ENCODE data around the gene HSD3B2. TPM values are rescaled to one million over a fixed set of nuclear protein-coding genes. Genes with fewer than 3 reads are reported as not detected.
A peak's percentile ranks its signal among the peaks of the same experiment; 100 is the strongest.

HSD3B2 gene
- total and polyA plus RNA-seq, 2 of the 13 experiments (the other 11 are each of a cell fraction or from before 2014, with no cell fraction given): 0.20 TPM; not detected in 1

GRCh38 chr1:119371815-119372214 lies 43.1 kb upstream of the HSD3B2 start:
- peaks cover 37% of the 10 kb centered on the region for H3K4me1 ChIP-seq (ENCODE audit: insufficient read depth, low read length)
- no peak overlapping the region for H3K9ac ChIP-seq (ENCODE audit: insufficient read depth, low read depth, low read length)
- DNase-seq (ENCODE audit: low spot score) (peak; percentile 16), ATAC-seq (peak; percentile 41; the same call in 2 of the 3 replicates), FAIRE-seq (no peak)
- no peak overlapping the region for H3K4me3 ChIP-seq (replicated peaks in 1 of 3; ENCODE audit: insufficient read depth in 1 of 3, low read depth in 2 of 3, low read length in 3 of 3)
- WGBS (ENCODE audit: low lambda C conversion rate): 0% methylated on average over 2 of the region's 2 CpGs
- no peaks in the 10 kb centered on the region for H3K36me3 ChIP-seq (replicated peaks in 1 of 2; ENCODE audit: control insufficient read depth in 1 of 2, insufficient read depth in 2 of 2, low read length in 2 of 2)
- intact Hi-C loops (cut with micrococcal nuclease; ENCODE audit: unreplicated experiment) (loop anchor here (1.0 to 2.0 kb wide), 2 partner anchors 104 to 239 kb away; no protein-coding TSS in a partner anchor), in situ Hi-C loops (cut with HindIII; ENCODE audit: extremely low pct_ligation_motif_present, low pct_unique_long_range_greater_than_20kb) (no loop called here)
- H3K4me2 ChIP-seq (ENCODE audit: low read depth, low read length): peak overlapping the region; percentile 28; the same call in 1 of the 2 replicates
- no peak overlapping the region for H3K27ac ChIP-seq (ENCODE audit: extremely low read length, insufficient read depth, low read length)
- no peaks in the 10 kb centered on the region for H3K27me3 ChIP-seq (ENCODE audit: control insufficient read depth in 1 of 2, insufficient read depth in 2 of 2, low read length in 2 of 2)
- no peaks in the 10 kb centered on the region for H3K9me3 ChIP-seq (ENCODE audit: low read length)
- POLR2A ChIA-PET: no interaction called here
- BruUV-seq (replicated peaks): no TSS peak
- no peaks in the 10 kb centered on the region for H3K79me2 ChIP-seq (ENCODE audit: insufficient read depth, low read length)
- H4K20me1 ChIP-seq (ENCODE audit: insufficient read depth, low read length): no peaks in the 10 kb centered on the region
- no peak overlapping the region for H2AFZ ChIP-seq (ENCODE audit: low read length)
- no peak for TF ChIP-seq ZNF577 (CRISPR knock-in tag; IDR thresholded peaks at IDR 0.05; ENCODE audit: borderline replicate concordance, low read depth)
- TF ChIP-seq, protein P1, sequence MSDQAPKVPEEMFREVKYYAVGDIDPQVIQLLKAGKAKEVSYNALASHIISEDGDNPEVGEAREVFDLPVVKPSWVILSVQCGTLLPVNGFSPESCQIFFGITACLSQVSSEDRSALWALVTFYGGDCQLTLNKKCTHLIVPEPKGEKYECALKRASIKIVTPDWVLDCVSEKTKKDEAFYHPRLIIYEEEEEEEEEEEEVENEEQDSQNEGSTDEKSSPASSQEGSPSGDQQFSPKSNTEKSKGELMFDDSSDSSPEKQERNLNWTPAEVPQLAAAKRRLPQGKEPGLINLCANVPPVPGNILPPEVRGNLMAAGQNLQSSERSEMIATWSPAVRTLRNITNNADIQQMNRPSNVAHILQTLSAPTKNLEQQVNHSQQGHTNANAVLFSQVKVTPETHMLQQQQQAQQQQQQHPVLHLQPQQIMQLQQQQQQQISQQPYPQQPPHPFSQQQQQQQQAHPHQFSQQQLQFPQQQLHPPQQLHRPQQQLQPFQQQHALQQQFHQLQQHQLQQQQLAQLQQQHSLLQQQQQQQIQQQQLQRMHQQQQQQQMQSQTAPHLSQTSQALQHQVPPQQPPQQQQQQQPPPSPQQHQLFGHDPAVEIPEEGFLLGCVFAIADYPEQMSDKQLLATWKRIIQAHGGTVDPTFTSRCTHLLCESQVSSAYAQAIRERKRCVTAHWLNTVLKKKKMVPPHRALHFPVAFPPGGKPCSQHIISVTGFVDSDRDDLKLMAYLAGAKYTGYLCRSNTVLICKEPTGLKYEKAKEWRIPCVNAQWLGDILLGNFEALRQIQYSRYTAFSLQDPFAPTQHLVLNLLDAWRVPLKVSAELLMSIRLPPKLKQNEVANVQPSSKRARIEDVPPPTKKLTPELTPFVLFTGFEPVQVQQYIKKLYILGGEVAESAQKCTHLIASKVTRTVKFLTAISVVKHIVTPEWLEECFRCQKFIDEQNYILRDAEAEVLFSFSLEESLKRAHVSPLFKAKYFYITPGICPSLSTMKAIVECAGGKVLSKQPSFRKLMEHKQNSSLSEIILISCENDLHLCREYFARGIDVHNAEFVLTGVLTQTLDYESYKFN (CRISPR knock-in tag; conservative IDR thresholded peaks at IDR 0.05): 0 out of 2 replicates have a peak, but pooled peaks have one; percentile 21
- no peak for TF ChIP-seq NR2F1 (CRISPR knock-in tag; IDR thresholded peaks at IDR 0.05)
- TF ChIP-seq PTBP1 (IDR thresholded peaks at IDR 0.05; ENCODE audit: low read depth, low read length, poor library complexity, severe bottlenecking): no peak
- TF ChIP-seq ZNF619 (CRISPR knock-in tag; IDR thresholded peaks at IDR 0.05): no peak
- TF ChIP-seq, protein P2, sequence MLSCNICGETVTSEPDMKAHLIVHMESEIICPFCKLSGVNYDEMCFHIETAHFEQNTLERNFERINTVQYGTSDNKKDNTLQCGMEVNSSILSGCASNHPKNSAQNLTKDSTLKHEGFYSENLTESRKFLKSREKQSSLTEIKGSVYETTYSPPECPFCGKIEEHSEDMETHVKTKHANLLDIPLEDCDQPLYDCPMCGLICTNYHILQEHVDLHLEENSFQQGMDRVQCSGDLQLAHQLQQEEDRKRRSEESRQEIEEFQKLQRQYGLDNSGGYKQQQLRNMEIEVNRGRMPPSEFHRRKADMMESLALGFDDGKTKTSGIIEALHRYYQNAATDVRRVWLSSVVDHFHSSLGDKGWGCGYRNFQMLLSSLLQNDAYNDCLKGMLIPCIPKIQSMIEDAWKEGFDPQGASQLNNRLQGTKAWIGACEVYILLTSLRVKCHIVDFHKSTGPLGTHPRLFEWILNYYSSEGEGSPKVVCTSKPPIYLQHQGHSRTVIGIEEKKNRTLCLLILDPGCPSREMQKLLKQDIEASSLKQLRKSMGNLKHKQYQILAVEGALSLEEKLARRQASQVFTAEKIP (CRISPR knock-in tag; IDR thresholded peaks at IDR 0.05; ENCODE audit: borderline replicate concordance): no peak
- no peak for TF ChIP-seq ZNF496 (CRISPR knock-in tag; IDR thresholded peaks at IDR 0.05; ENCODE audit: insufficient replicate concordance)
- TF ChIP-seq, protein P3, sequence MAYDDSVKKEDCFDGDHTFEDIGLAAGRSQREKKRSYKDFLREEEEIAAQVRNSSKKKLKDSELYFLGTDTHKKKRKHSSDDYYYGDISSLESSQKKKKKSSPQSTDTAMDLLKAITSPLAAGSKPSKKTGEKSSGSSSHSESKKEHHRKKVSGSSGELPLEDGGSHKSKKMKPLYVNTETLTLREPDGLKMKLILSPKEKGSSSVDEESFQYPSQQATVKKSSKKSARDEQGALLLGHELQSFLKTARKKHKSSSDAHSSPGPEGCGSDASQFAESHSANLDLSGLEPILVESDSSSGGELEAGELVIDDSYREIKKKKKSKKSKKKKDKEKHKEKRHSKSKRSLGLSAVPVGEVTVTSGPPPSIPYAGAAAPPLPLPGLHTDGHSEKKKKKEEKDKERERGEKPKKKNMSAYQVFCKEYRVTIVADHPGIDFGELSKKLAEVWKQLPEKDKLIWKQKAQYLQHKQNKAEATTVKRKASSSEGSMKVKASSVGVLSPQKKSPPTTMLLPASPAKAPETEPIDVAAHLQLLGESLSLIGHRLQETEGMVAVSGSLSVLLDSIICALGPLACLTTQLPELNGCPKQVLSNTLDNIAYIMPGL (CRISPR knock-in tag; IDR thresholded peaks at IDR 0.05; ENCODE audit: borderline replicate concordance in 1 of 2, low read depth in 1 of 2): no peak
- no peak for TF ChIP-seq ZNF781 (CRISPR knock-in tag; IDR thresholded peaks at IDR 0.05; ENCODE audit: borderline replicate concordance, not compliant biosample characterization)
- TF ChIP-seq NFIC (IDR thresholded peaks at IDR 0.05; ENCODE audit: low read length): 0 out of 2 replicates have a peak, but pooled peaks have one; percentile 27
- no peak for TF ChIP-seq ZNF567 (CRISPR knock-in tag; IDR thresholded peaks at IDR 0.05; ENCODE audit: borderline replicate concordance)
- no peak for TF ChIP-seq ZNF101 (CRISPR knock-in tag; IDR thresholded peaks at IDR 0.05; ENCODE audit: borderline replicate concordance, low read depth)
- CTCF ChIA-PET (ENCODE audit: low intra/inter-chr PET ratio, low total read pairs): interaction anchor here (0.7 kb wide), 1 partner anchor 104 kb away, joined by 3 read pairs; no protein-coding TSS in a partner anchor

Measured in HepG2 (cell line).